C4-2B (cell line): ENCODE measurements around the gene RNF39.

ENCODE experiments used
- H3K27ac ChIP-seq: fragments of 450-650 bp; 2 replicates; pipeline ENCODE4 v1.5.1; 2017
- ZFX ChIP-seq: fragments of 450-650 bp; IDR thresholded peaks from 2 replicates; pipeline ENCODE4 v1.6.1; 2017
- TF ChIP-seq, protein P1 (sequence below): fragments of 450-650 bp; conservative IDR thresholded peaks from 2 replicates; pipeline ENCODE4 v1.5.1; 2017; ENCODE audit warnings: mild to moderate bottlenecking

RNF39 gene

GRCh38 chr6:30063315-30063714, 12.3 kb downstream of the RNF39 start:
- H3K27ac ChIP-seq, result no peak overlapping the region
- no peak for TF ChIP-seq ZFX
- TF ChIP-seq, protein P1, sequence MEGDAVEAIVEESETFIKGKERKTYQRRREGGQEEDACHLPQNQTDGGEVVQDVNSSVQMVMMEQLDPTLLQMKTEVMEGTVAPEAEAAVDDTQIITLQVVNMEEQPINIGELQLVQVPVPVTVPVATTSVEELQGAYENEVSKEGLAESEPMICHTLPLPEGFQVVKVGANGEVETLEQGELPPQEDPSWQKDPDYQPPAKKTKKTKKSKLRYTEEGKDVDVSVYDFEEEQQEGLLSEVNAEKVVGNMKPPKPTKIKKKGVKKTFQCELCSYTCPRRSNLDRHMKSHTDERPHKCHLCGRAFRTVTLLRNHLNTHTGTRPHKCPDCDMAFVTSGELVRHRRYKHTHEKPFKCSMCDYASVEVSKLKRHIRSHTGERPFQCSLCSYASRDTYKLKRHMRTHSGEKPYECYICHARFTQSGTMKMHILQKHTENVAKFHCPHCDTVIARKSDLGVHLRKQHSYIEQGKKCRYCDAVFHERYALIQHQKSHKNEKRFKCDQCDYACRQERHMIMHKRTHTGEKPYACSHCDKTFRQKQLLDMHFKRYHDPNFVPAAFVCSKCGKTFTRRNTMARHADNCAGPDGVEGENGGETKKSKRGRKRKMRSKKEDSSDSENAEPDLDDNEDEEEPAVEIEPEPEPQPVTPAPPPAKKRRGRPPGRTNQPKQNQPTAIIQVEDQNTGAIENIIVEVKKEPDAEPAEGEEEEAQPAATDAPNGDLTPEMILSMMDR, result no peak

DNA sequence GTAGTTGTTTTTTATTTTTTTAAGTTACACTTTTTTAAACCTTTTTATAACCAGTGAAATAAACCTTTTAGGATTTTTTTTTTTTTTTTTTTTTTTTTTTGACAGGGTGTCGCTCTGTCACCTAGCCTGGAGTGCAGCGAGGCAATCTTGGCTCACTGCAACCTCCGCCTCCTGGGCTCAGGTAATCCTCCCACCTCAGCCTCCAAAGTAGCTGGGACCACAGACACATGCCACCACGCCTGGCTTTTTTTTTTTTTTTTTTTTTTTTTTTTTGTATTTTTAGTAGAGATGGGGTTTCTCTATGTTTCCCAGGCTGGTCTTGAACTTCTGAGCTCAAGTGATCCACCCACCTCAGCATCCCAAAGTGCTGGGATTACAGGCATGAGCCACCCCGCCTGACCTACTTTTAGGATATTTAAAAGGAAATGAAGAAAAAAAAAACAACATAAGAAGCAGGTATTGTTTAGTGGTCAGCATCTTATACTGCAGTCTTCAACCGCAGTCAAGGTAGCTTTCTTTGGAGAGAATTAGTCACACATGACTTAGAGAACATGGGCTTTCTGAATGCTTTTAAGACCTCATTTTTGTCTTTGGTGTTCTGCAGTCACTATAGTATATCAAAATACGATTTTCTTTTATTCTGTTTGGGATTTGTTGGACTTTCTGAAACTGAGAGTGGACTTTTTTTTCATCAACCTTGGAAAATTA, 12.9 kb downstream of the RNF39 start:
- TF ChIP-seq ZFX, result no peak
- TF ChIP-seq, protein P1, result no peak
- H3K27ac ChIP-seq, result peak overlapping the region; percentile 87

- H3K27ac ChIP-seq, result peak overlapping the region; percentile 87
- peak; percentile 20; the same call in 1 of the 2 replicates for TF ChIP-seq ZFX
- TF ChIP-seq, protein P1, result no peak
These were observed 13.6 kb downstream of the RNF39 start for GRCh38 chr6:30061858-30062458.

- TF ChIP-seq ZFX, result peak; percentile 44; the same call in 1 of the 2 replicates
- TF ChIP-seq, protein P1, result no peak
- H3K27ac ChIP-seq, result peak within 1 kb of the TSS; percentile 87
These were observed 14.3 kb downstream of the RNF39 start, which contains the start of gene POLR1H for GRCh38 chr6:30061092-30061857. Gene POLR1H (plus strand): TSS chr6:30061265. CDS start chr6:30061525, 260 bp downstream.

DNA sequence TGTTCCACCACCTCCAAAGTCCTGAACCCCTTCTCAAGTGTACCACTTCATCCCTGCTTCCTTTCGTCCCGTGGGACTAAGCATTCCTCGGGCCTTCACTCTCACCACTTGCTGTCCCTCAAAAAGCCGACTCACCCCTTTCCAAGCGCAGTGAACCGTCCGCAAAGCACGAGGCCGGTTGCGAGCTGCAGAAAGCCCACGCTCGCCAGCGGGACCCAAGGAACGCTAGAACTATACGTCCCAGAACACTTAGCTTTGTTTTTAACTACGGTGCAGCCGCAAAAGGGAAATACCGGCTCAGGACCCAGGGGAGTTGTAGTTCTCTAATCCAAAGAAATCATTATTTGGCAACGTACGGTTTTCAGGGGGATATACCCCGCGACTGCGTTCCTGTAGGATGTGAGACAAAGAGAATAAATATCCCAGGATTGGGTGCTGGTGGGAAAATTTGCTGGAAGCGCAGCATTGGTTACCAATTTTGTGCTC, 14.9 kb downstream of the RNF39 start:
- TF ChIP-seq, protein P1, result no peak
- TF ChIP-seq ZFX, result no peak
- H3K27ac ChIP-seq, result peak overlapping the region; percentile 87

- H3K27ac ChIP-seq, result no peak overlapping the region
- no peak for TF ChIP-seq ZFX
- TF ChIP-seq, protein P1, result no peak
These were observed 20.1 kb downstream of the RNF39 start for GRCh38 chr6:30055513-30055912.
